H1 (cell line): ENCODE results near the gene PLXNB3. TPM values are rescaled to one million over a fixed set of nuclear protein-coding genes. Genes with fewer than 3 reads are reported as not detected.

Experiments used
- CTCF ChIA-PET: fragments of 300-600 bp; sonication (Branson Sonifier 250); formaldehyde crosslinking; loops from one replicate; lab custom pipeline; 2021; ENCODE audit not compliant: partially characterized antibody; lab: Charles Lee
- POLR2A ChIA-PET: fragments of 300-600 bp; sonication (Branson Sonifier 250); formaldehyde crosslinking; loops from one replicate; lab custom pipeline; 2021; ENCODE audit warnings: inconsistent platforms; ENCODE audit not compliant: partially characterized antibody; lab: Charles Lee
- DNase-seq, 2 experiments: peaks; one replicate each; pipeline versions ENCODE4 v3.0.0 to v3.0.0-alpha.2; 2010 to 2022; ENCODE audit warnings: low spot score in 2 of 2, low read depth in 1 of 2, mixed read lengths in 1 of 2
- FAIRE-seq: peaks from 2 replicates; lab custom pipeline; 2011; peaks lifted over from hg19 to GRCh38; lab: Jason Lieb, UNC
- H2AFZ ChIP-seq: 2 replicates; pipeline ENCODE4 v1.8.1; 2012; ENCODE audit warnings: low read length, inconsistent platforms
- H2AK5ac ChIP-seq: 2 replicates; pipeline ENCODE4 v1.6.1; 2013; ENCODE audit warnings: low read depth, low read length
- H2BK120ac ChIP-seq: replicated peaks from 2 replicates; pipeline ENCODE3; 2013; ENCODE audit warnings: low read depth, low read length, inconsistent platforms
- H2BK12ac ChIP-seq: 2 replicates; pipeline ENCODE4 v1.6.1; 2013; ENCODE audit warnings: low read depth, low read length
- H2BK15ac ChIP-seq: 2 replicates; pipeline ENCODE4 v1.6.1; 2013; ENCODE audit warnings: low read length
- H2BK20ac ChIP-seq: 2 replicates; pipeline ENCODE4 v1.6.1; 2013; ENCODE audit warnings: low read length
- H2BK5ac ChIP-seq: 2 replicates; pipeline ENCODE4 v1.6.1; 2013; ENCODE audit warnings: low read depth, low read length
- H3K14ac ChIP-seq: 2 replicates; pipeline ENCODE4 v1.6.1; 2013; ENCODE audit warnings: inconsistent platforms; ENCODE audit not compliant: insufficient read length
- H3K18ac ChIP-seq: 2 replicates; pipeline ENCODE4 v1.6.1; 2013; ENCODE audit warnings: low read length; ENCODE audit errors: extremely low read depth
- H3K23ac ChIP-seq: 2 replicates; pipeline ENCODE4 v1.6.1; 2013; ENCODE audit warnings: inconsistent platforms; ENCODE audit not compliant: insufficient read length
- H3K23me2 ChIP-seq: 2 replicates; pipeline ENCODE4 v1.6.1; 2013; ENCODE audit warnings: low read depth, low read length
- H3K27ac ChIP-seq: 2 replicates; pipeline ENCODE4 v1.6.1; 2011; ENCODE audit warnings: low read depth, low read length, inconsistent platforms
- H3K27me3 ChIP-seq, 4 experiments: replicated peaks in 1 of 4; 1 replicate in 1 of 4; 2 replicates in 3 of 4; pipeline versions ENCODE4 v1.6.1 to v1.8.1; 2011 to 2013; ENCODE audit warnings: low read length in 3 of 4, mild to moderate bottlenecking in 3 of 4, inconsistent platforms in 2 of 4, mixed read lengths in 2 of 4, moderate library complexity in 1 of 4; ENCODE audit not compliant: control insufficient read depth in 3 of 4, insufficient read depth in 3 of 4; ENCODE audit errors: extremely low read depth in 1 of 4
- H3K36me3 ChIP-seq, 4 experiments: 2 replicates each; pipeline versions ENCODE4 v1.6.1 to v1.8.1; 2011 to 2013; ENCODE audit warnings: mild to moderate bottlenecking in 4 of 4, low read length in 3 of 4, moderate library complexity in 2 of 4, control low read depth in 1 of 4, inconsistent platforms in 1 of 4; ENCODE audit not compliant: insufficient read depth in 4 of 4, control insufficient read depth in 2 of 4
- H3K4ac ChIP-seq: replicated peaks from 2 replicates; pipeline ENCODE3; 2013; ENCODE audit warnings: low read length, low read depth, mixed read lengths, inconsistent platforms; ENCODE audit not compliant: insufficient read length
- H3K4me1 ChIP-seq, 4 experiments: replicated peaks in 1 of 4; 1 replicate in 1 of 4; 2 replicates in 3 of 4; pipeline versions ENCODE4 v1.6.1 to v1.8.1; 2011 to 2013; ENCODE audit warnings: low read length in 3 of 4, inconsistent platforms in 2 of 4, mixed read lengths in 1 of 4; ENCODE audit not compliant: insufficient read depth in 4 of 4, control insufficient read depth in 3 of 4
- H3K4me2 ChIP-seq, 2 experiments: 2 replicates each; pipeline versions ENCODE4 v1.6.1 to v1.8.1; 2011 to 2013; ENCODE audit warnings: low read depth in 2 of 2, low read length in 2 of 2, control low read depth in 1 of 2, inconsistent platforms in 1 of 2, mild to moderate bottlenecking in 1 of 2; ENCODE audit not compliant: insufficient read depth in 1 of 2
- H3K4me3 ChIP-seq, 4 experiments: fragments of 200-600, 300-600 bp in 1 of 4; sonication (generic), shearing (Covaris generic), sonication (Bioruptor Twin) in 1 of 4; 2 replicates each; pipeline versions ENCODE4 v1.5.1 to v1.8.1; 2011 to 2016; ENCODE audit warnings: low read length in 4 of 4, low read depth in 3 of 4, control low read depth in 2 of 4, inconsistent platforms in 2 of 4, mild to moderate bottlenecking in 2 of 4, mixed read lengths in 1 of 4, moderate library complexity in 1 of 4; ENCODE audit not compliant: insufficient read depth in 2 of 4; ENCODE audit errors: extremely low read depth in 1 of 4
- H3K56ac ChIP-seq: replicated peaks from 2 replicates; pipeline ENCODE3; 2013; ENCODE audit warnings: low read depth, mild to moderate bottlenecking, mixed read lengths, low read length, inconsistent platforms; ENCODE audit not compliant: insufficient read length
- H3K79me1 ChIP-seq: 2 replicates; pipeline ENCODE4 v1.6.1; 2013; ENCODE audit warnings: low read depth, low read length, control low read depth
- H3K79me2 ChIP-seq, 2 experiments: 2 replicates each; pipeline versions ENCODE4 v1.6.1 to v1.8.1; 2012 to 2013; ENCODE audit warnings: low read length in 2 of 2, mild to moderate bottlenecking in 2 of 2, inconsistent platforms in 1 of 2; ENCODE audit not compliant: insufficient read depth in 2 of 2, control insufficient read depth in 1 of 2
- H3K9ac ChIP-seq, 4 experiments: replicated peaks in 1 of 4; 1 replicate in 1 of 4; 2 replicates in 3 of 4; pipeline versions ENCODE4 v1.6.1 to v1.8.1; 2011 to 2013; ENCODE audit warnings: low read depth in 3 of 4, low read length in 3 of 4, control low read depth in 2 of 4, mild to moderate bottlenecking in 2 of 4, moderate library complexity in 2 of 4, inconsistent platforms in 1 of 4; ENCODE audit errors: extremely low read depth in 1 of 4
- H3K9me3 ChIP-seq, 2 experiments: 2 replicates each; pipeline versions ENCODE4 v1.6.1 to v1.8.1; 2012 to 2013; ENCODE audit warnings: mild to moderate bottlenecking in 2 of 2, moderate library complexity in 2 of 2, control low read depth in 1 of 2, inconsistent platforms in 1 of 2, low read depth in 1 of 2, low read length in 1 of 2, mixed read lengths in 1 of 2; ENCODE audit not compliant: insufficient read depth in 2 of 2
- H4K20me1 ChIP-seq, 2 experiments: replicated peaks in 1 of 2; 2 replicates each; pipeline versions ENCODE3 to v1.8.1; 2011 to 2013; ENCODE audit warnings: inconsistent platforms in 2 of 2, low read length in 2 of 2, mild to moderate bottlenecking in 1 of 2; ENCODE audit not compliant: insufficient read depth in 2 of 2, control insufficient read depth in 1 of 2
- H4K5ac ChIP-seq: 2 replicates; pipeline ENCODE4 v1.6.1; 2013; ENCODE audit warnings: low read length, low read depth, mixed read lengths, inconsistent platforms; ENCODE audit not compliant: insufficient read length
- H4K8ac ChIP-seq: 2 replicates; pipeline ENCODE4 v1.8.0; 2013; ENCODE audit warnings: mild to moderate bottlenecking, moderate library complexity, low read length, inconsistent platforms; ENCODE audit not compliant: insufficient read depth; ENCODE audit errors: extremely low read depth
- H4K91ac ChIP-seq: replicated peaks from 2 replicates; pipeline ENCODE3; 2013; ENCODE audit warnings: low read length, mixed read lengths, inconsistent platforms; ENCODE audit not compliant: insufficient read length
- BACH1 ChIP-seq: IDR thresholded peaks from 2 replicates; pipeline ENCODE4 v1.6.1; 2012; ENCODE audit warnings: low read length, improper control_type of control experiment
- EZH2 ChIP-seq: fragments of 200-600 bp; sonication (generic); IDR thresholded peaks from 2 replicates; pipeline ENCODE4 v1.7.1; 2012; ENCODE audit warnings: low read depth, mild to moderate bottlenecking, moderate library complexity, low read length, inconsistent platforms; ENCODE audit not compliant: severe bottlenecking
- POLR2A ChIP-seq, 2 experiments: IDR thresholded peaks; 1 replicate in 1 of 2; 2 replicates in 1 of 2; pipeline ENCODE4 v1.6.1; 2011; ENCODE audit warnings: low read depth in 2 of 2, low read length in 2 of 2, mild to moderate bottlenecking in 2 of 2; ENCODE audit errors: control extremely low read depth in 1 of 2
- SP2 ChIP-seq: IDR thresholded peaks from 2 replicates; pipeline ENCODE4 v1.6.1; 2012; ENCODE audit warnings: mild to moderate bottlenecking, low read length, inconsistent platforms
- SUZ12 ChIP-seq: fragments of 200-600 bp; sonication (generic); IDR thresholded peaks from 2 replicates; pipeline ENCODE4 v1.6.1; 2012; ENCODE audit warnings: mild to moderate bottlenecking, inconsistent platforms, low read length, moderate library complexity, mixed read lengths
- WGBS, 2 experiments: shearing (Covaris generic) in 1 of 2; methylation state at CpG; one replicate each; pipeline versions ENCODE4 v1.1.6 to v1.1.7; 2013 to 2015; ENCODE audit warnings: low lambda C conversion rate in 2 of 2, mixed read lengths in 2 of 2, inconsistent platforms in 1 of 2, low coverage in 1 of 2, missing lambda C conversion rate in 1 of 2; ENCODE audit not compliant: insufficient replicate concordance in 2 of 2, insufficient coverage in 1 of 2, insufficient read length in 1 of 2; ENCODE audit errors: extremely low coverage in 1 of 2, missing lambda C conversion rate in 1 of 2; 5-methylcytosine and 5-hydroxymethylcytosine counted together
- polyA plus RNA-seq, 7 experiments: library from polyadenylated mRNA; depleted of rRNA in 3 of 7; stranded (reverse) in 5 of 7; unstranded in 2 of 7; fragments of >200 nt in 5 of 7; fragments of 200-250 nt in 2 of 7; gene quantifications; 1 replicate in 5 of 7; 2 replicates in 1 of 7; 4 replicates in 1 of 7; pipeline versions ENCODE4 v1.2.1 to v1.2.3, GENCODE V29; 2011 to 2013; ENCODE audit warnings: missing spikeins in 2 of 7, mixed read lengths in 2 of 7
- total RNA-seq: library from RNA; stranded (reverse); fragmentation: NEBNext Ultra II Directional; extraction: Animal tissue kit (Norgen Biotek cat#: 25700); gene quantifications from 2 replicates; pipeline ENCODE4 v1.2.1, GENCODE V29; 2021

Gene PLXNB3
- total and polyA plus RNA-seq, 2 of the 8 experiments (the other 6 are each of a cell fraction or from before 2014, with no cell fraction given): 1.2 to 2.7 TPM

DNA sequence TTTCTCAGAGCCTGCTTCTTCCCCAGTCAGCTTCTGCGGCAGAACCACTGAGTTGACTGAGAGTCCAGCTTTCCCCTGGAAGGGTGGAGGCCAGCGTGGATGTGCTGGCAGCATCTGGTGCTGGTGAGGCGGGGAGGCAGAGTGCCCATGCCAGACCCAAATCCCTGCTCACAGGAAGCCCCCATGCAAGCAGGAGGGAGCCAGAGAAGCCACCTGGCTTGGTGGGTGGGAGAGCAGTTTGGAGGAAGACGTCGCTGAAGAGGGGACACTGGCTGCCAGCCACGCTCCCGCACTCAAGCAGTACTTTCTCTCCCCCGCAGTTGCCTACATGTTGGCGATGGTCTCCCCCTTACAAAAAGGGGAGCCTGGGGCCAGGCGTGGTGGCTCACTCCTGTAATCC, 60.3 kb downstream of the PLXNB3 start:
- 83% methylated on average over 5 of the region's 10 CpGs; no CpG with 5 or more reads in 1 of the 2 experiments for WGBS, 2 experiments
- Histone ChIP-seq H3K9me3 (no peaks in the 10 kb centered on the region), H4K5ac (no peak overlapping the region), H3K4me2 (peak overlapping the region in 1 of 2 experiments; percentile 15; a peak in 1 of 4 replicates), H4K8ac (peak overlapping the region; percentile 51; the same call in 1 of the 2 replicates), H3K18ac (peak overlapping the region; percentile 71; the same call in 1 of the 2 replicates), H3K4me1 (peaks cover 6 to 27% (median 18%) of the 10 kb centered on the region in 4 experiments), H3K79me1 (no peaks in the 10 kb centered on the region; the same call in 1 of the 2 replicates), H3K23me2 (no peaks in the 10 kb centered on the region), H3K4ac (no peak overlapping the region), H3K27ac (no peak overlapping the region; the same call in 1 of the 2 replicates), H3K9ac (no peak overlapping the region), H2AFZ (no peak overlapping the region), H3K14ac (no peak overlapping the region), H3K36me3 (no peaks in the 10 kb centered on the region; a peak in 1 of 8 replicates), H2BK5ac (peak overlapping the region; percentile 71; the same call in 1 of the 2 replicates), H2BK20ac (no peak overlapping the region), H3K23ac (no peak overlapping the region), H3K4me3 (no peak overlapping the region), H3K27me3 (no peaks in the 10 kb centered on the region; a peak in 2 of 7 replicates), H3K56ac (no peak overlapping the region), H2BK12ac (0 out of 2 replicates have a peak overlapping the region, but pooled peaks have one; percentile 39), H2BK15ac (no peak overlapping the region), H2BK120ac (no peak overlapping the region), H4K20me1 (peaks cover 0 to 2% of the 10 kb centered on the region in 2 experiments), H3K79me2 (peaks cover 26 to 85% of the 10 kb centered on the region in 2 experiments), H2AK5ac (no peak overlapping the region), H4K91ac (peak overlapping the region; percentile 74)
- POLR2A ChIA-PET: interaction anchor here (2.1 kb wide), 1 partner anchor 13 kb away, joined by 5 read pairs; no protein-coding TSS in a partner anchor
- DNase-seq (no peak), FAIRE-seq (no peak)
- CTCF ChIA-PET: no interaction called here
- TF ChIP-seq BACH1 (no peak), SUZ12 (no peak), EZH2 (no peak), SP2 (no peak), POLR2A (IDR thresholded peaks at IDR 0.05; ENCODE audit: control extremely low read depth in 1 of 2, low read depth in 2 of 2, low read length in 2 of 2) (no peak)
